D721Med (cell line): ENCODE results near the gene GRIN2D.

ENCODE experiments used
- DNase-seq: peaks from one replicate; pipeline ENCODE4 v3.0.0; 2011; ENCODE audit warnings: low spot score; ENCODE audit not compliant: insufficient read length
- FAIRE-seq: peaks from 2 replicates; lab custom pipeline; 2011; peaks lifted over from hg19 to GRCh38; lab: Jason Lieb, UNC
- CTCF ChIP-seq: IDR thresholded peaks from 2 replicates; pipeline ENCODE4 v1.5.1; 2012; ENCODE audit warnings: mild to moderate bottlenecking, control low read depth; ENCODE audit not compliant: insufficient read depth; ENCODE audit errors: missing control alignments

The GRIN2D gene

GRCh38 chr19:48405010-48405659 is 11.7 kb downstream of the GRIN2D start:
- no peak for FAIRE-seq
- TF ChIP-seq CTCF, result no peak
- no peak for DNase-seq

GRCh38 chr19:48405850-48406249 is 12.4 kb downstream of the GRIN2D start:
- DNase-seq (no peak), FAIRE-seq (no peak)
- no peak for TF ChIP-seq CTCF

DNA sequence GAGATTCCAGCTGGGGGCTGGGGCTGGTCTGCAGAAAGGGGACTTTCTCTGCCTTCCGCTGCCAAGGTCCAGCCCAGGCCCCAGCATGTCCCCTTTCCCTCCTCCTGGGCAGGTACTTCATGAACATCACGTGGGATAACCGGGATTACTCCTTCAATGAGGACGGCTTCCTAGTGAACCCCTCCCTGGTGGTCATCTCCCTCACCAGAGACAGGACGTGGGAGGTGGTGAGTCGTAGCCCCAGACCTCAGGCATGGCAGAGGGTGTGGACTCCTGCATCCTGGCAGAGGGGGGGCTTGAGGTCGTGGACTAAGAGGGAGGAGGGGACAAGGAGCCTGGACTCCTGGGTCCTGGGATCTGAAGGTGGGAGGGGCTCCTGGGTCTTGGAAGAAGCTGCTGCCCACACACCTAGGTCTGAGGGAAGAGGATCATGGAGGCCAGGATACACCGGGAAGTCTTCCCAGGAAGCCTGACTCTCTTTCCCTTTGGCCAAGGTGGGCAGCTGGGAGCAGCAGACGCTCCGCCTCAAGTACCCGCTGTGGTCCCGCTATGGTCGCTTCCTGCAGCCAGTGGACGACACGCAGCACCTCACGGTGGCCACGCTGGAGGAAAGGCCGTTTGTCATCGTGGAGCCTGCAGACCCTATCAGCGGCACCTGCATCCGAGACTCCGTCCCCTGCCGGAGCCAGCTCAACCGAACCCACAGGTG is 20.6 kb downstream of the GRIN2D start:
- FAIRE-seq, result no peak
- TF ChIP-seq CTCF, result no peak
- DNase-seq, result no peak

- no peak for DNase-seq
- no peak for TF ChIP-seq CTCF
- no peak for FAIRE-seq
Observed at GRCh38 chr19:48415395-48415794, 21.9 kb downstream of the GRIN2D start.

DNA sequence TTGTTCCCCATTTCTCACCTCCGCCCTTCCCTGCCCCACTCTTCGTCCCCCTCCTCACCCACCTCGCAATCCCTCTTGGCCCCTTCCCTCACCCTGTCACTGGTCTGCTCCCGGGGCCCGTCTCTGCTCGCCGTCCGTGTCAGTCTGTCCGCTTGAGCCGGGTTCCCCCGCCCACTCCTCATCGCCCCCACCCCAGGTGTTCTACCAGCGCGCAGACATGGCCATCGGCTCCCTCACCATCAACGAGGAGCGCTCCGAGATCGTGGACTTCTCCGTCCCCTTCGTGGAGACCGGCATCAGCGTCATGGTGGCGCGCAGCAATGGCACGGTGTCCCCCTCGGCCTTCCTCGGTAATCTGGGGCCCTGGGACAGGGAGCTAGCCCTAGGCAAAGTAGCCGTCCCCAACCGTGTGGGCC is 22.3 kb downstream of the GRIN2D start:
- TF ChIP-seq CTCF, result no peak
- DNase-seq (no peak), FAIRE-seq (no peak)

DNA sequence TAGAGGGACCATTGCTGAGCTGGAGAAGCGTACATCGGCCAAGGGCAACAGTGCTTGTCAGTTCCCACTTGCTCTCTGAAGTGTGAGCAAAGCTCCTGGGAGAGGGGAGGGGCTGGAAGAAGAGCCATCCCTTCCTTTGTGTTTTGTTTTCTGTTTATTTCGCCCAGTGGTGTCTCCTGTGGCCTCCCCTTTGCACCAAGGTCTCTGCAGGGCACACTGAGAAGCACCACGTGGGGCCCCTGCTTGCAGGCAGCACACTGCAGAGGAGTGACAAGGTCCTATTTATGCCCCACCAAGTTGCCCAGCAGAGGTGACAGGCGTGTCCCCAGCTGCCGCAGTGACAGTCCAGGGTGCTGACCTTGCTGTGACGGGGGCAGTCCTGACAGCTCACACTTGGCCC is 24.0 kb downstream of the GRIN2D start:
- TF ChIP-seq CTCF, result no peak
- DNase-seq, result no peak

More for the DNA sequence above, 24.0 kb downstream of the GRIN2D start:
- FAIRE-seq, result no peak
